ENCODE data around the gene ABTB2. TPM values are rescaled to one million over a fixed set of nuclear protein-coding genes. Genes with fewer than 3 reads are reported as not detected.

ABTB2 gene
- total RNA-seq, 1 experiment from 2014 or later = 5.5 TPM

DNA sequence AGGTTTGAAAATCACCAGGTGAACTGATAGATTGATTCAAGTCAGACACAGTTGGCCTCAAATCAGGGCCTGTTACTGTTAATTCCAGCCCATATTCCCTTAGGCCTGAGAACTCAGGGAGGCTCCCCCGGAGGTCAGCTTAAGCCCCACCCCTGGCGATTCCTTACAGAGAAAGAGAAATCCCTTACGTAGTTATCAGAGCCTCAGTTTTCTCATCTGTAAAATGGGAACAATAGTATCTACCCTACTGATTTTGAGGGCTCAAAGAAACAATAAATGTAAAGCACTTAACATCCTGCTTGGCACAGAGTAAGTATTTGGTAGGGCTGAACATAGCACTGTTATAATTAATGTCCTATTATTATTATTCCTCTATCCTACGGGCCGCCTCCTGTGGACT lies 158.3 kb downstream of the ABTB2 start:
- H3K4me3 Mint-ChIP-seq = no peak overlapping the region
- H2BK20ac ChIP-seq (ENCODE audit: low read depth, low read length, poor library complexity, severe bottlenecking) = no peak overlapping the region
- no peaks in the 10 kb centered on the region for H3K79me1 ChIP-seq (ENCODE audit: insufficient read depth, low read depth, low read length, poor library complexity, severe bottlenecking)
- H3K9me3 Mint-ChIP-seq = no peaks in the 10 kb centered on the region
- H3K4me1 Mint-ChIP-seq = peaks cover 29 to 34% of the 10 kb centered on the region in 2 experiments
- no peak overlapping the region for H3K23ac ChIP-seq (ENCODE audit: insufficient read length, low read depth, low read length)
- no peak overlapping the region for H4K91ac ChIP-seq (ENCODE audit: insufficient read length, low read depth, low read length)
- no peak overlapping the region for H3K27ac ChIP-seq (ENCODE audit: insufficient read length, low read depth, low read length)
- H3K9ac ChIP-seq (ENCODE audit: extremely low read depth, insufficient read length, low read length) = no peak overlapping the region
- no peak overlapping the region for H3K14ac ChIP-seq (ENCODE audit: insufficient read depth, low read length)
- H3K56ac ChIP-seq (ENCODE audit: insufficient read length, low read depth, low read length) = no peak overlapping the region
- no peak overlapping the region; a peak in 1 of 7 replicates for H3K27ac Mint-ChIP-seq
- no peaks in the 10 kb centered on the region for H4K20me1 ChIP-seq (ENCODE audit: control insufficient read depth, insufficient read depth, insufficient read length)
- no peaks in the 10 kb centered on the region for H3K79me2 ChIP-seq (ENCODE audit: insufficient read depth, low read length)
- H4K5ac ChIP-seq (ENCODE audit: insufficient read length, low read depth, low read length) = no peak overlapping the region
- WGBS (ENCODE audit: extremely low coverage, insufficient read length, low lambda C conversion rate) = no CpG with 5 or more reads among the region's 5 CpGs
- no peak overlapping the region for H2AK5ac ChIP-seq (ENCODE audit: insufficient read length, low read length)
- H3K4me1 ChIP-seq (ENCODE audit: insufficient read depth, low read length) = peaks cover 9% of the 10 kb centered on the region; the same call in 1 of the 2 replicates
- H3K36me3 Mint-ChIP-seq (ENCODE audit: insufficient read depth in 1 of 3, low read depth in 3 of 3) = peaks cover 0 to 3% (median 0%) of the 10 kb centered on the region in 3 experiments; a peak in 4 of 7 replicates
- no peaks in the 10 kb centered on the region for H3K23me2 ChIP-seq (ENCODE audit: insufficient read length, low read depth, low read length, poor library complexity, severe bottlenecking)
- H3K4me2 ChIP-seq (ENCODE audit: insufficient read depth, insufficient read length, low read length) = no peak overlapping the region
- H2AFZ ChIP-seq (ENCODE audit: low read length) = no peak overlapping the region
- H3K4ac ChIP-seq (ENCODE audit: low read depth, low read length) = no peak overlapping the region
- no peak overlapping the region for H2BK5ac ChIP-seq (ENCODE audit: insufficient read length, low read length)
- no peaks in the 10 kb centered on the region for H3K9me3 ChIP-seq (ENCODE audit: control insufficient read depth, low read depth, low read length)
- H2BK120ac ChIP-seq (ENCODE audit: low read depth, low read length, poor library complexity, severe bottlenecking) = no peak overlapping the region
- no peak overlapping the region for H3K18ac ChIP-seq (ENCODE audit: insufficient read length, low read depth, low read length)
- no peaks in the 10 kb centered on the region for H3K27me3 ChIP-seq (ENCODE audit: insufficient read depth, low read length)
- no peak overlapping the region for H4K8ac ChIP-seq (replicated peaks; ENCODE audit: insufficient read length, low read depth, low read length)
- no peaks in the 10 kb centered on the region; the same call in 1 of the 2 replicates for H3K27me3 Mint-ChIP-seq (ENCODE audit: low read depth)
- H2BK15ac ChIP-seq (ENCODE audit: low read depth, low read length) = no peak overlapping the region
- no peak for TF ChIP-seq CTCF (conservative IDR thresholded peaks at IDR 0.05)
- no peak overlapping the region for H2BK12ac ChIP-seq (ENCODE audit: insufficient read length, low read depth, low read length)
- H3T11ph ChIP-seq (ENCODE audit: low read length) = no peak overlapping the region
- DNase-seq = no peak
